GM12873 (cell line): Measurements from ENCODE around the gene PHETA1.

Experiments used
- TF ChIP-seq, protein P1 (sequence below): IDR thresholded peaks from 2 replicates; pipeline ENCODE4 v1.5.1; 2012; ENCODE audit warnings: low read depth, mild to moderate bottlenecking, moderate library complexity, low read length, control low read depth; ENCODE audit not compliant: insufficient read depth; ENCODE audit errors: missing control alignments

The PHETA1 gene

DNA sequence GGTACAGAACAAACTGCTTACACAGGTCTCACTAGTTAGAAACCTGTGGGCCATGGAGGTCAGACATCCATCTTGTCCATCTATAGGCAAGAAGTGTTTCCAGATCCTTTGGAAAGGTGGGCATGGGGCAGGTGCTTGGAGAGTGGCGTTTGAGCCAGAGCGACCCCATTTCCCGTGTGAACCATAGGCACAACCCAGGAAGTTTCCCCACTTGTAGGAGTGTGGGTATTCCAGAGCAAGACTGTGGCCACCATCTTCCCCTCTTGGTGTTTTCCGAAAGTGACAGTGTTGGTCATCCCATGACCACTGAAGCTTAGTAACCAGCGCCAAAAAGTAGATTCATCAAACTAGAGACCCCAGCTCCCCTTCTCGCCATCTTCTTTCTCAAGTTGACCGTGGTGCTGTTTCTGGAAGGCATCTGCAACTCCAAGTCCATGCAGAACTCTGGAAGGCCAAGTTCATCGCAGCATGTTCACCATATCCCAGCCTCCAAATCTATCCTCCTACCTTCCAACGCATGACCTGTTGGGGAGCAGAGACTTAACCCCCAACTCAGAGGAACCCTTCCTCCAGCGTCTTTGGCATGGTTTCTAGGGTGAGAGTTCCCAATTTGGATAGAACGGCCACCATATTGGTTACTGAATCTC lies 19.7 kb downstream of the PHETA1 start:
- TF ChIP-seq, protein P1, sequence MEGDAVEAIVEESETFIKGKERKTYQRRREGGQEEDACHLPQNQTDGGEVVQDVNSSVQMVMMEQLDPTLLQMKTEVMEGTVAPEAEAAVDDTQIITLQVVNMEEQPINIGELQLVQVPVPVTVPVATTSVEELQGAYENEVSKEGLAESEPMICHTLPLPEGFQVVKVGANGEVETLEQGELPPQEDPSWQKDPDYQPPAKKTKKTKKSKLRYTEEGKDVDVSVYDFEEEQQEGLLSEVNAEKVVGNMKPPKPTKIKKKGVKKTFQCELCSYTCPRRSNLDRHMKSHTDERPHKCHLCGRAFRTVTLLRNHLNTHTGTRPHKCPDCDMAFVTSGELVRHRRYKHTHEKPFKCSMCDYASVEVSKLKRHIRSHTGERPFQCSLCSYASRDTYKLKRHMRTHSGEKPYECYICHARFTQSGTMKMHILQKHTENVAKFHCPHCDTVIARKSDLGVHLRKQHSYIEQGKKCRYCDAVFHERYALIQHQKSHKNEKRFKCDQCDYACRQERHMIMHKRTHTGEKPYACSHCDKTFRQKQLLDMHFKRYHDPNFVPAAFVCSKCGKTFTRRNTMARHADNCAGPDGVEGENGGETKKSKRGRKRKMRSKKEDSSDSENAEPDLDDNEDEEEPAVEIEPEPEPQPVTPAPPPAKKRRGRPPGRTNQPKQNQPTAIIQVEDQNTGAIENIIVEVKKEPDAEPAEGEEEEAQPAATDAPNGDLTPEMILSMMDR = no peak

DNA sequence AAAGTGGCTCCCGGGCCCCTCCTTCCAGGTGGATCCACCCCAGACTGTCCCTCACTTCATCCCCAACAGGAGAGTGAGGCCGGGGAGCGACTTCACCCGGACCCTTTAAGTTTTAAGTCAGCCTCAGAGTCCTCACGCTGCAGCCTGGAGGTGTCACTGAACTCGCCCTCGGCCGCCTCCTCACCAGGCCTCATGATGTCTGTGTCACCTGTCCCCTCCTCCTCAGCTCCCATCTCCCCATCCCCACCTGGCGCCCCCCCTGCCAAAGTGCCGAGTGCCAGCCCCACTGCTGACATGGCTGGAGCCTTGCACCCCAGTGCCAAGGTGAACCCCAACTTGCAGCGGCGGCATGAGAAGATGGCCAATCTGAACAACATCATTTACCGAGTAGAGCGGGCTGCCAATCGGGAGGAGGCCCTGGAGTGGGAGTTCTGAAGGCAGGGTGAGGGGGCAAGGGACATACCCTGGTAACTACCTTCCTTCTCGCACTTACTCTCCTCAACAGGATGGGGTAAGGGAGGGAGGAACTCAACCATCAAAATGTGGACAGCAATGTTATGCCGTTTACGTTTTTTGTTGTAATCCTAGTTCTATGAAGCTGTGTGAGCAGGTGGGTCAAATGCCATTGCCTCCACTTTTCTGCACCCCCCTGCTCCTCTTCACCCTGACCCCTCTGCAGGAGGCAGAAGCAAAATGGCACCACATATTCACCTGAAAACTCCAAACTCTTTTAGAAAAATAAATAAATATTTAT lies 20.8 kb downstream of the PHETA1 start:
- TF ChIP-seq, protein P1 = no peak

DNA sequence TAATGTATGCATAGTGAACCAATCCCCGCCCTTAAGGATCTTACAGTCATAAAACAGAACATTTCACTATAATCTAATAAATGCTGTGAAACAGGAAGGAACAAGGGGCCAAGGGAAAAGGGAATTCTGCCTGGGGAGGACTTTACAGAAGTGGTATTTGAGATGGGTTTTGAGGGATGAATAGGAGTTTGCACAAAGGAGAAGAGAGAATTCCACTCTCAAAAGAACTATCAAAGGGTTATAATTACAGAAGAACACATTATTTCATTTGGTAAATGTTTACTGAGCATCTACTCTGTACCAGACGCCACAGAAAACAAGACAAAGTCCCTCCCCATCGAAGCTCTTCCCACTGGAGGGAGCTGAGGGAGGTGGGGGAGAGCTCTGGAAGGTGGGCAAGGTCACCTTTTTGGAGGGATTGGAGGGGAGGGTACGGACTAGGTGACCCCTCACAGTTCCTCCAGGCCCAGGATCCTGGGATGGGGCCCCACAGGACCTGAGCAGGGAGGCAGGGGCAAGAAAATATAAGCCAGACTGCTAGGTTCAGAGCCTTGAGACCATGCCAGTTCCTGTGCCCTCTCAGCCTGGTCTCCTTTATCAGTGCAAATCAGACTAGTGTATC lies 24.5 kb downstream of the PHETA1 start:
- TF ChIP-seq, protein P1 = no peak

DNA sequence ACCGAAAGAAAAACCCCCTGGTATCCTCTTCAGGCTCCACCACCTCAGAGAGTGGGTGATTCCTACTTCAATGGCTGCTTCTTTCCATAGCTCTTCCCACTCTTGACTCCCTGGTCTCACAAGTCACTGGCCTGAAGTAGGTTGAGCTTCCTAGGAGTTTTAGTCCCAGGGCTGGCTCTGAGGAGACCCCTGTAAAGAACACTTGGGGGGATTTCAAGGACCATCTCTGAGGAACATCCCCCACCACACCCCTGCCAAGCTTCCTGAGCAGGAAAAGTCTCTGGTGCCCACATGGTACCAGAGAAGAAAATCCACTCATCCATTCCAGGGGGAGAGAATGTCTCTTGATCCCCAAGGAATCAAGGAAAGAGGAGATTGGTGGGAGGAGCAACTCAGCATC lies 25.7 kb downstream of the PHETA1 start:
- TF ChIP-seq, protein P1 = no peak

DNA sequence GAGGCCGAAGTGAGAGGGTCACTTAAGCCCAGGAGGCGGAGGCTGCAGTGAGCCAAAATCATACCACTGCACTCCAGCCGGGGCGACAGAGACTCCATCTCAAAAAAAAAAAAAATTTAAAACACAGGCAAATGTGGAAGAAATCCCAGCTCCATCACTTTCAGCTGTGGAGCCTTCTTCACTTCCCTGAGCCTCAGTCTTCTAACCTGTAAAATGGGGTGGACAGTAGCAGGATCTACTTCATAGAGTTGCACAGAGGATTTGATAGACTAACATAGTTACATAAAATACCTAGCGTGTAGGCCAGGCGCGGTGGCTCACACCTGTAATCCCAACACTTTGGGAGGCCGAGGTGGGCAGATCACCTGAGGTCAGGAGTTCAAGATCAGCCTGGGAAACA lies 26.5 kb downstream of the PHETA1 start:
- TF ChIP-seq, protein P1 = no peak

DNA sequence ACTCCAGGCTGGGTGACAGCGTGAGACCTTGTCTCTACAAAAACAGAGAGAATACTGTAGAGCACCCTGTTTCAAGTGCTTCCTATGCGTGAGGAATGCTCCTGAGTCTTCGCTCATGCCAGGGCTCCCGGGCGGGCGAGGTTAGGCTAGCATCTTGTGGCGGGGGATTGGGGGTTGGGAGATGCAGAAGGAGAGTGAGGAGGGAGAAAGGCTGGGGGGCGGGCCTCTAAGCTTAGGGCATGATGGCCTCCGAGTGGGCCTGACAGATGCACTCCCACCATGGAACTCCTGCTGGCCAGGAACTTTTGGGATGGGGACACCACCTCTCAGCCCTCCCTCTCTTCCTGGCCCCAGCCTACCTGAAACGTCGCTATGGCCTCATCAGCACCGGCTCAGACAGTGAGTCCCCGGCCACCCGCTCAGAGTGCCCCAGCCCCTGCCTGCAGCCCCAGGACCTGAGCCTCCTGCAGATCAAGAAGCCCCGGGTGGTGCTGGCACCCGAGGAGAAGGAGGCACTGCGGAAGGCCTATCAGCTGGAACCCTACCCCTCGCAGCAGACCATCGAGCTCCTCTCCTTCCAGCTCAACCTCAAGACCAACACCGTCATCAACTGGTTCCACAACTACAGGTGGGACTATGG lies 27.3 kb downstream of the PHETA1 start:
- TF ChIP-seq, protein P1 = no peak

DNA sequence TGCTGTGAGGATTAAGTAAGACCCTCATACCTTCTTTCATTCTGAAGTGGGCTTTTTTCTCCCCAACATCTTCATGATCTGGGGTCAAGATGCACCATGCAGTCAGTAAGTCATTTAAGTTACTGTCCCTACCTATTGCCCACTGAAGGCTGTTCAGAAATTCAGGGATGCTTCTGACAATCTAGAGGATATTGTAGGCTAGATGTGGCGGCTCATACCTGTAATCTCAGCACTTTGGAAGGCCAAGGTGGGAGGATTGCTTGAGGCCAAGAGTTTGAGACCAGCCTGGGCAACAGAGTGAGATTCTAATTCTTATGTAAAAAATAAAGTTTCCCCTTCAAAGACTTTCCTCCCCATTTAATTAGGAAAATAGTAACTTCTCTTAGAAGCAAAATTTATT lies 28.7 kb downstream of the PHETA1 start:
- TF ChIP-seq, protein P1 = no peak
